Upper lobe of left lung (tissue), 4 donors: ENCODE results near the gene FYN.

ENCODE experiments used
- CTCF ChIP-seq, 6 experiments: fragments of 450-650 bp in 4 of 6; fragments of 200-600 bp in 2 of 6; sonication (generic) in 2 of 6; IDR thresholded peaks; one replicate each; pipeline ENCODE4 v1.5.1; 2016 to 2019; ENCODE audit warnings: antibody characterized with exemption in 6 of 6
- EP300 ChIP-seq, 4 donors: sonication (generic); formaldehyde crosslinking; IDR thresholded peaks; one replicate each; pipeline ENCODE4 v1.5.1; 2017; ENCODE audit warnings: antibody characterized with exemption in 4 of 4, control low read depth in 2 of 4
- POLR2A ChIP-seq, 4 donors: fragments of 450-650 bp; IDR thresholded peaks; one replicate each; pipeline ENCODE4 v1.5.1; 2016 to 2017; ENCODE audit warnings: antibody characterized with exemption in 4 of 4, mild to moderate bottlenecking in 2 of 4
- POLR2AphosphoS5 ChIP-seq, 2 donors: sonication (generic); formaldehyde crosslinking; IDR thresholded peaks; one replicate each; pipeline ENCODE4 v1.5.1; 2017; ENCODE audit warnings: antibody characterized with exemption in 2 of 2

- TF ChIP-seq CTCF (IDR thresholded peaks at IDR 0.05) (no peak), POLR2A (IDR thresholded peaks at IDR 0.05) (no peak), POLR2AphosphoS5 (IDR thresholded peaks at IDR 0.05) (no peak), EP300 (IDR thresholded peaks at IDR 0.05) (no peak)
Measured at GRCh38 chr6:111747829-111748228, 125.4 kb downstream of the FYN start.
